ENCODE measurements around the gene ZNF534. TPM values are rescaled to one million over a fixed set of nuclear protein-coding genes. Genes with fewer than 3 reads are reported as not detected.
"Not testable (repeated sequence)": the region's sequence is repeated elsewhere in the genome, so short reads cannot be mapped to it uniquely, and the experiment has no call there.

Gene ZNF534
- total RNA-seq, 1 donor from 2014 or later: 0.52 TPM

DNA sequence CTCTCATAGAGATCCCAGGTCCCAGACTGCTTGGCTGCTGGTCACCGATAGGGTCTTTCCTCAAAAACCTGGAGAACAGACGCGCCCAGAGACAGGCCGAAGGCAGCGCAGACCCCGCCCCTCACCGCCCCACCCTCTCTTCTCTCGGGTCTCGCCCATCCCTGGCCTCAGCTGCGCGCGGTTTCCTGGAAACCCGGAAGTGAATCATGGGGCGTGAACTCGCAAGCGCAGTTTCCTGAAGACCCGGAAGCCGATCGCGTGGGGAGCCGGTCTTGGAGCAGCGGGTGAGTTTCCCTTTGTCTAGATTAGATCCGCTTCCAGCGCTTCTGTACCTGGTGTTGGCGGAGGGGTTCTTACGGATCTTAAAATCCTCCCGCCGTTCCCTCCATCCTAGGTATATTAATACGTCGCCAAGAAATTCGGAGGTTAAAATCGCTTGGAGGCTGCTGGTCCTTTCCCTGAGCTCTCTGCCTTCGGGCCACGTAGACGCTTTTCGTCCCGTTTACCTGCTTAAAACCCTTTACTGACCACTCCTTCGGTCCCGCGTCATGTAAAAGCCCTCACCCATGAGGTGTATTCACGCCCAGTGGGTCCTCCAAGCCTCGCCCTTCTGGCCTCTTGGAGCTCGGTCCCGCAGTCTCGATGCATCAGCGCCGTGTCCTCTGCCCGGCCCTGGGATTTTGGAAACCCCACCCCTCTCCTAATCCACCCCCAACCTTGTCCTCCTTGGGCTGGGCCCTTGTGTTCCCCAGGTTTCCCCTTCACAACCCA, 24.6 kb downstream of the ZNF534 start, which contains the start of gene ZNF578:
Gene ZNF578 (plus strand): TSS at position 230 of the 771 bp plus-strand sequence. CDS start 48,293 bp downstream, outside the sequence.
- Histone ChIP-seq H3K36me3 (ENCODE audit: control insufficient read depth in 3 of 3, insufficient read depth in 3 of 3, low read length in 3 of 3) (peaks cover 15 to 23% (median 15%) of the 10 kb centered on the region in 3 donors), H3K27me3 (ENCODE audit: control insufficient read depth in 3 of 3, insufficient read depth in 3 of 3, low read length in 3 of 3) (no peaks in the 10 kb centered on the region), H3K4me1 (ENCODE audit: control insufficient read depth in 3 of 3, insufficient read depth in 3 of 3, low read length in 3 of 3) (peaks cover 2 to 8% (median 4%) of the 10 kb centered on the region in 3 donors), H3K4me3 (ENCODE audit: low read length in 3 of 3) (peak within 1 kb of the TSS; percentile 76 to 84 (median 80)), H3K9me3 (ENCODE audit: control insufficient read depth in 3 of 3, low read length in 3 of 3) (peaks cover 13 to 29% (median 15%) of the 10 kb centered on the region in 3 donors), H3K9ac (ENCODE audit: low read depth in 1 of 3, low read length in 3 of 3) (peak within 1 kb of the TSS; percentile 28 to 50 (median 43)), H3K27ac (ENCODE audit: low read depth, low read length) (no peak within 1 kb of the TSS)

- peaks cover 29 to 55% (median 34%) of the 10 kb centered on the region in 3 donors for H3K9me3 ChIP-seq (ENCODE audit: control insufficient read depth in 3 of 3, low read length in 3 of 3)
- H3K27me3 ChIP-seq (ENCODE audit: control insufficient read depth in 3 of 3, insufficient read depth in 3 of 3, low read length in 3 of 3): no peaks in the 10 kb centered on the region
- H3K36me3 ChIP-seq (ENCODE audit: control insufficient read depth in 3 of 3, insufficient read depth in 3 of 3, low read length in 3 of 3): peaks cover 0 to 9% (median 3%) of the 10 kb centered on the region in 3 donors
- no peaks in the 10 kb centered on the region for H3K4me1 ChIP-seq (ENCODE audit: control insufficient read depth in 3 of 3, insufficient read depth in 3 of 3, low read length in 3 of 3)
- H3K9ac ChIP-seq (ENCODE audit: low read depth in 1 of 3, low read length in 3 of 3): no peak overlapping the region
- H3K4me3 ChIP-seq (ENCODE audit: low read length in 3 of 3): peak overlapping the region in 1 of 3 donors; percentile 35
- no peak overlapping the region for H3K27ac ChIP-seq (ENCODE audit: low read depth, low read length)
Measured at GRCh38 chr19:52464798-52465470, 36.0 kb downstream of the ZNF534 start.

GRCh38 chr19:52473655-52474350, 44.9 kb downstream of the ZNF534 start:
- peaks cover 0 to 2% (median 0%) of the 10 kb centered on the region in 3 donors for H3K36me3 ChIP-seq (ENCODE audit: control insufficient read depth in 3 of 3, insufficient read depth in 3 of 3, low read length in 3 of 3)
- H3K27me3 ChIP-seq (ENCODE audit: control insufficient read depth in 3 of 3, insufficient read depth in 3 of 3, low read length in 3 of 3): no peaks in the 10 kb centered on the region
- H3K9ac ChIP-seq (ENCODE audit: low read depth in 1 of 3, low read length in 3 of 3): no peak overlapping the region
- peak overlapping the region in 1 of 3 donors; percentile 11 for H3K4me3 ChIP-seq (ENCODE audit: low read length in 3 of 3)
- peaks cover 55 to 79% (median 72%) of the 10 kb centered on the region in 3 donors for H3K9me3 ChIP-seq (ENCODE audit: control insufficient read depth in 3 of 3, low read length in 3 of 3)
- H3K4me1 ChIP-seq (ENCODE audit: control insufficient read depth in 3 of 3, insufficient read depth in 3 of 3, low read length in 3 of 3): no peaks in the 10 kb centered on the region
- H3K27ac ChIP-seq (ENCODE audit: low read depth, low read length): no peak overlapping the region

DNA sequence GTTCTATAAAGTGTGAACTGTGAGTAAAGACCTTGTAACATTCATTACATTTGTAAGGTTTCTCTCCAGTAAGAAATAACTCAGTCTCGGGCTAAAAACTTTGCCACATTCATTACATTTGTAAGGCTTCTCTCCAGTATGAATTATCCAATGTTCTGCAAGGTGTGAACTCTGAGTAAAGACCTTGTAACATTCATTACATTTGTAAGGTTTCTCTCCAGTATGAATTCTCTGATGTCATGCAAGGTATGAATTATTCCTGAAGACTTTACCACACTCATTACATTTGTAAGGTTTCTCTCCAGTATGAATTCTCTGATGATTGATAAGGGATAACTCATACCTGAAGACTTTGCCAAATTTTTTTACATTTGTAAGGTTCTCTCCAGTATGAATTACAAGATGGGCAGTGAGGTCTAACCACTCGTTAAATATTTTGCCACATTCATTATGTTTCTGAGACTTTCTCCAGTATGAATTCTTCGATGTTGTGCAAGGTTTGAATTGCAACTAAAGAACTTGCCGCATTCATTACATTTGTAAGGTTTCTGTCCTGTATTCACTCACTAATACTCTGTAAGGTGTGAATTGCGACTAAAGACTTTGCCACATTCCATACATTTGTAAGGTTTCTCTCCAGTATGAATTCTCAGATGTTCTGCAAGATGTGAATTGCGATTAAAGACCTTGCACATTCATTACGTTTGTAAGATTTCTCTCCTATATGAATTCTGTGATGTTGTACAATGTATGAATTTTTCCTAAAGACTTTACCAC, 45.6 kb downstream of the ZNF534 start:
- H3K4me1 ChIP-seq (ENCODE audit: control insufficient read depth in 3 of 3, insufficient read depth in 3 of 3, low read length in 3 of 3): no peaks in the 10 kb centered on the region
- H3K4me3 ChIP-seq (ENCODE audit: low read length in 3 of 3): peak overlapping the region; percentile 18 to 39 (median 23)
- H3K36me3 ChIP-seq (ENCODE audit: control insufficient read depth in 3 of 3, insufficient read depth in 3 of 3, low read length in 3 of 3): peaks cover 0 to 2% (median 0%) of the 10 kb centered on the region in 3 donors
- H3K9me3 ChIP-seq (ENCODE audit: control insufficient read depth in 3 of 3, low read length in 3 of 3): peaks cover 55 to 76% (median 67%) of the 10 kb centered on the region in 3 donors
- no peak overlapping the region for H3K9ac ChIP-seq (ENCODE audit: low read depth in 1 of 3, low read length in 3 of 3)
- no peak overlapping the region for H3K27ac ChIP-seq (ENCODE audit: low read depth, low read length)
- H3K27me3 ChIP-seq (ENCODE audit: control insufficient read depth in 3 of 3, insufficient read depth in 3 of 3, low read length in 3 of 3): no peaks in the 10 kb centered on the region

GRCh38 chr19:52484111-52484743, 55.3 kb downstream of the ZNF534 start:
- not testable (repeated sequence) for H3K9me3 ChIP-seq (ENCODE audit: control insufficient read depth in 3 of 3, low read length in 3 of 3)

DNA sequence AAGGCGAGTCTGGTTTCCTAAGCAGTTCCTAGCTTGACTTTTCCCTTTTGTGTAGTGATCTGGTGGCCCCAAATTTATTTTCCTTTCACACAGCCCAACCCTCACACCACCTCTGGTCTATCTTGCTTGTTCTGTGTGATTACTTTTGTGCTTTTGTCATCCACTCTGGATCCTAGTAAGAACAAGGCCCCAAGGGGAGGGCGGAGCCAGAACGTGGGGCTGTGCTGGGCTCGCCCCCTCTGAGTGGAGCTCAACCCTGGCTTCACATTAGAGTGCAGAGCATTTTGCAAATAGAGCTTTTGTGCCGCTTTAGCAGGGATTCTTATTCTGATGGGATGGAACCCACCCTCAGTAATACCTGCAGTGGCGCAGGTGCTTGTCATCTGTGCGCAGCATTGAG, 56.1 kb downstream of the ZNF534 start:
- H3K27ac ChIP-seq (ENCODE audit: low read depth, low read length); H3K4me1 ChIP-seq (ENCODE audit: control insufficient read depth in 3 of 3, insufficient read depth in 3 of 3, low read length in 3 of 3); H3K9ac ChIP-seq (ENCODE audit: low read depth in 1 of 3, low read length in 3 of 3); H3K36me3 ChIP-seq (ENCODE audit: control insufficient read depth in 3 of 3, insufficient read depth in 3 of 3, low read length in 3 of 3); H3K9me3 ChIP-seq (ENCODE audit: control insufficient read depth in 3 of 3, low read length in 3 of 3); H3K27me3 ChIP-seq (ENCODE audit: control insufficient read depth in 3 of 3, insufficient read depth in 3 of 3, low read length in 3 of 3); H3K4me3 ChIP-seq (ENCODE audit: low read length in 3 of 3): not testable (repeated sequence)

More at GRCh38 chr19:52484111-52484743, 55.3 kb downstream of the ZNF534 start:
- H3K27ac ChIP-seq (ENCODE audit: low read depth, low read length); H3K4me1 ChIP-seq (ENCODE audit: control insufficient read depth in 3 of 3, insufficient read depth in 3 of 3, low read length in 3 of 3); H3K9ac ChIP-seq (ENCODE audit: low read depth in 1 of 3, low read length in 3 of 3); H3K27me3 ChIP-seq (ENCODE audit: control insufficient read depth in 3 of 3, insufficient read depth in 3 of 3, low read length in 3 of 3); H3K4me3 ChIP-seq (ENCODE audit: low read length in 3 of 3); H3K36me3 ChIP-seq (ENCODE audit: control insufficient read depth in 3 of 3, insufficient read depth in 3 of 3, low read length in 3 of 3): not testable (repeated sequence)

DNA sequence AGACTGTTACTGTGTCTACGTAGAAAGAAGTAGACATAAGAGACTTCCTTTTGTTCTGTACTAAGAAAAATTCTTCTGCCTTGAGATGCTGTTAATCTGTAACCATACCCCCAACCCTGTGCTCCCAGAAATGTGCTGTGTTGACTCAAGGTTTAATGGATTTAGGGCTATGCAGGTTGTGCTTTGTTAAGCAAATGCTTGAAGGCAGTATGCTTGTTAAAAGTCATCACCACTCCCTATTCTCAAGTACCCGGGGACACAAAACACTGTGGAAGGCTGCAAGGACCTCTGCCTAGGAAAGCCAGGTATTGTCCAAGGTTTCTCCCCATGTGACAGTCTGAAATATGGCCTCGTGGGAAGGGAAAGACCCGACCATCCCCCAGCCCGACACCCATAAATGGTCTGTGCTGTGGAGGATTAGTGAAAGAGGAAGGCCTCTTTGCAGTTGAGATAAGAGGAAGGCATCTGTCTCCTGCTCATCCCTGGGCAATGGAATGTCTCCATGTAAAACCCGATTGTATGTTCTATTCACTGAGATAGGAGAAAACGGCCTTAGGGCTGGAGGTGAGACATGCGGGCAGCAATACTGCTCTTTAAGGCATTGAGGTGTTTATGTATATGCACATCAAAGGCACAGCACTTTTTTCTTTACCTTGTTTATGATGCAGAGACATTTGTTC, 56.8 kb downstream of the ZNF534 start:
- H3K27ac ChIP-seq (ENCODE audit: low read depth, low read length); H3K4me1 ChIP-seq (ENCODE audit: control insufficient read depth in 3 of 3, insufficient read depth in 3 of 3, low read length in 3 of 3); H3K4me3 ChIP-seq (ENCODE audit: low read length in 3 of 3); H3K27me3 ChIP-seq (ENCODE audit: control insufficient read depth in 3 of 3, insufficient read depth in 3 of 3, low read length in 3 of 3); H3K9ac ChIP-seq (ENCODE audit: low read depth in 1 of 3, low read length in 3 of 3); H3K36me3 ChIP-seq (ENCODE audit: control insufficient read depth in 3 of 3, insufficient read depth in 3 of 3, low read length in 3 of 3); H3K9me3 ChIP-seq (ENCODE audit: control insufficient read depth in 3 of 3, low read length in 3 of 3): not testable (repeated sequence)

- Histone ChIP-seq H3K9ac (ENCODE audit: low read depth in 1 of 3, low read length in 3 of 3) (no peak overlapping the region), H3K27ac (ENCODE audit: low read depth, low read length) (no peak overlapping the region), H3K4me3 (ENCODE audit: low read length in 3 of 3) (peak overlapping the region in 1 of 3 donors; percentile 49), H3K27me3 (ENCODE audit: control insufficient read depth in 3 of 3, insufficient read depth in 3 of 3, low read length in 3 of 3) (no peaks in the 10 kb centered on the region), H3K4me1 (ENCODE audit: control insufficient read depth in 3 of 3, insufficient read depth in 3 of 3, low read length in 3 of 3) (no peaks in the 10 kb centered on the region), H3K36me3 (ENCODE audit: control insufficient read depth in 3 of 3, insufficient read depth in 3 of 3, low read length in 3 of 3) (peaks cover 0 to 2% (median 0%) of the 10 kb centered on the region in 3 donors), H3K9me3 (ENCODE audit: control insufficient read depth in 3 of 3, low read length in 3 of 3) (peaks cover 3 to 6% (median 4%) of the 10 kb centered on the region in 3 donors)
Measured at GRCh38 chr19:52492201-52492993, 63.4 kb downstream of the ZNF534 start.
